Hepatocyte (in vitro differentiated cells): ENCODE results near the gene USH2A.

Experiments used
- EZH2 ChIP-seq: fragments of 200-600 bp; sonication (generic); IDR thresholded peaks from 2 replicates; pipeline ENCODE4 v1.6.1; 2016; ENCODE audit warnings: antibody characterized with exemption, mild to moderate bottlenecking, borderline replicate concordance
- EZH2phosphoT487 ChIP-seq: fragments of 200-600 bp; sonication (generic); IDR thresholded peaks from one replicate; pipeline ENCODE4 v1.6.1; 2018; ENCODE audit warnings: antibody characterized with exemption, mild to moderate bottlenecking, low read depth, moderate library complexity; ENCODE audit not compliant: unreplicated experiment, severe bottlenecking
- TF ChIP-seq, protein P1 (sequence below): fragments of 200-600 bp; sonication (generic); IDR thresholded peaks from 2 replicates; pipeline ENCODE4 v1.5.1; 2016; ENCODE audit warnings: antibody characterized with exemption, mild to moderate bottlenecking; ENCODE audit not compliant: poor library complexity

DNA sequence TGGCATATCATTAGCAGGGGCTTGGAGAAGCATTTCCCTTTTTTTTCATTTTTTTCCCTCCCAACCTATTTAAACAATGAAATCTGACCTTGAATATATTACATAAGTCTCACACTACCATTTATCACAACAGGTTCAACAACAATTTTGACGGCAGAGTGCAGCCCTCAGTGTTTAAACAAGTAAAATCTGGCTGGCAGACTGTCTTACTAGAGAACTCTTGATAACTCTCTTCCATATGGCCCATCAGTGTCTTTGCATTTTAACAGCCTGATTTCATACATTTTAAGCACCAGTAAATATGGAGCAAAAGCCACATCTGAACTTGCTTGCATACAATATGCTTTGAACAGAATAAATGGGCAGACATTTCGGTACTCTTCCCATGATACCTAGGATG is 643.1 kb downstream of the USH2A start:
- TF ChIP-seq, protein P1, sequence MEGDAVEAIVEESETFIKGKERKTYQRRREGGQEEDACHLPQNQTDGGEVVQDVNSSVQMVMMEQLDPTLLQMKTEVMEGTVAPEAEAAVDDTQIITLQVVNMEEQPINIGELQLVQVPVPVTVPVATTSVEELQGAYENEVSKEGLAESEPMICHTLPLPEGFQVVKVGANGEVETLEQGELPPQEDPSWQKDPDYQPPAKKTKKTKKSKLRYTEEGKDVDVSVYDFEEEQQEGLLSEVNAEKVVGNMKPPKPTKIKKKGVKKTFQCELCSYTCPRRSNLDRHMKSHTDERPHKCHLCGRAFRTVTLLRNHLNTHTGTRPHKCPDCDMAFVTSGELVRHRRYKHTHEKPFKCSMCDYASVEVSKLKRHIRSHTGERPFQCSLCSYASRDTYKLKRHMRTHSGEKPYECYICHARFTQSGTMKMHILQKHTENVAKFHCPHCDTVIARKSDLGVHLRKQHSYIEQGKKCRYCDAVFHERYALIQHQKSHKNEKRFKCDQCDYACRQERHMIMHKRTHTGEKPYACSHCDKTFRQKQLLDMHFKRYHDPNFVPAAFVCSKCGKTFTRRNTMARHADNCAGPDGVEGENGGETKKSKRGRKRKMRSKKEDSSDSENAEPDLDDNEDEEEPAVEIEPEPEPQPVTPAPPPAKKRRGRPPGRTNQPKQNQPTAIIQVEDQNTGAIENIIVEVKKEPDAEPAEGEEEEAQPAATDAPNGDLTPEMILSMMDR = no peak
- TF ChIP-seq EZH2 (no peak), EZH2phosphoT487 (no peak)
